ENCODE data around the gene BMPR1A. TPM values are rescaled to one million over a fixed set of nuclear protein-coding genes. Genes with fewer than 3 reads are reported as not detected.

The BMPR1A gene
- total and polyA plus RNA-seq, 9 of the 15 experiments (the other 6 are each of a cell fraction or from before 2014, with no cell fraction given), result 1.6 to 17.5 (median 9.1) TPM

- H3K4me3 ChIP-seq, result no peak overlapping the region
- H3K9me1 ChIP-seq (ENCODE audit: control insufficient read depth, insufficient read depth, low read length), result no peaks in the 10 kb centered on the region
- H4K20me1 ChIP-seq (replicated peaks; ENCODE audit: control insufficient read depth, insufficient read depth, low read length), result no peaks in the 10 kb centered on the region
- no peaks in the 10 kb centered on the region for H3K36me3 ChIP-seq (ENCODE audit: control insufficient read depth, insufficient read depth, low read length)
- H3K27me3 ChIP-seq (ENCODE audit: control insufficient read depth in 2 of 2, insufficient read depth in 2 of 2, low read length in 2 of 2), result no peaks in the 10 kb centered on the region
- H3K4me2 ChIP-seq (ENCODE audit: insufficient read depth, low read length), result no peak overlapping the region
- H3K4me1 ChIP-seq (replicated peaks in 1 of 2; ENCODE audit: control insufficient read depth in 2 of 2, insufficient read depth in 2 of 2, low read length in 2 of 2), result no peaks in the 10 kb centered on the region; a peak in 1 of 5 replicates
- ATAC-seq, result no peak
- intact Hi-C loops (cut with micrococcal nuclease) (no loop called here), in situ Hi-C loops (cut with MboI) (no loop called here)
- FAIRE-seq, result no peak
- no peaks in the 10 kb centered on the region for H3K9me3 ChIP-seq (replicated peaks; ENCODE audit: control insufficient read depth, insufficient read depth, low read depth, low read length)
- no peak overlapping the region for H3K9ac ChIP-seq (ENCODE audit: insufficient read depth in 1 of 2, low read depth in 2 of 2, low read length in 2 of 2)
- no peak overlapping the region for H2AFZ ChIP-seq (ENCODE audit: low read depth, low read length)
- no TSS peak for BruUV-seq (replicated peaks)
- no peak overlapping the region for H3K27ac ChIP-seq (ENCODE audit: extremely low read depth, low read depth, low read length)
- TF ChIP-seq ZNF184 (CRISPR knock-in tag; IDR thresholded peaks at IDR 0.05) (no peak), ZC3H8 (IDR thresholded peaks at IDR 0.05) (no peak), GATAD2B (IDR thresholded peaks at IDR 0.05; ENCODE audit: borderline replicate concordance) (no peak), GTF2E2 (tag; IDR thresholded peaks at IDR 0.05) (no peak), RCOR1 (IDR thresholded peaks at IDR 0.05; ENCODE audit: borderline replicate concordance in 1 of 2, low read depth in 2 of 2, low read length in 2 of 2) (no peak), SFPQ (IDR thresholded peaks at IDR 0.05; ENCODE audit: low read depth, low read length) (no peak), GTF2B (IDR thresholded peaks at IDR 0.05; ENCODE audit: extremely low read depth, insufficient read length) (no peak), TRIM28 (IDR thresholded peaks at IDR 0.05) (no peak), RERE (CRISPR knock-in tag; IDR thresholded peaks at IDR 0.05; ENCODE audit: borderline replicate concordance) (no peak), BCL6 (CRISPR knock-in tag; IDR thresholded peaks at IDR 0.05) (no peak), TCF3 (CRISPR knock-in tag; IDR thresholded peaks at IDR 0.05) (no peak), SPI1 (IDR thresholded peaks at IDR 0.05; ENCODE audit: borderline replicate concordance, low read depth, low read length) (no peak), ZBTB7A (IDR thresholded peaks at IDR 0.05; ENCODE audit: borderline replicate concordance, control insufficient read depth, low read depth, low read length) (no peak)
- CTCF ChIA-PET (ENCODE audit: low intra/inter-chr PET ratio), result no interaction called here
- POLR2A ChIA-PET, result interaction anchor here (2.1 to 2.7 kb wide), 2 partner anchors 9 to 14 kb away, joined by 6 to 8 read pairs; partner anchors contain the start of gene BMPR1A
- no peak for DNase-seq (ENCODE audit: extremely low read depth in 1 of 4, low spot score in 3 of 4)
- WGBS (ENCODE audit: insufficient coverage, low coverage, missing lambda C conversion rate), result no CpG with 5 or more reads among the region's 1 CpG
- H3K79me2 ChIP-seq (ENCODE audit: control insufficient read depth, insufficient read depth, low read length), result no peaks in the 10 kb centered on the region
These were observed 14.2 kb upstream of the BMPR1A start for GRCh38 chr10:86742230-86742629.

Measured in K562 (cell line).